ENCODE data around the gene HCRT. TPM values are rescaled to one million over a fixed set of nuclear protein-coding genes. Genes with fewer than 3 reads are reported as not detected.

Gene HCRT
- total and polyA plus RNA-seq, 2 of the 4 experiments (the other 2 are of a cell fraction), result not detected

- Histone ChIP-seq H2BK120ac (ENCODE audit: low read depth, low read length) (no peak overlapping the region), H3K18ac (ENCODE audit: low read depth, low read length) (no peak overlapping the region), H3K79me1 (ENCODE audit: low read depth in 1 of 2, low read length in 2 of 2) (peaks cover 0 to 10% of the 10 kb centered on the region in 2 experiments; a peak in 2 of 4 replicates), H4K8ac (ENCODE audit: low read depth in 2 of 2, low read length in 2 of 2) (no peak overlapping the region), H3K27me3 (ENCODE audit: control insufficient read depth, insufficient read depth, low read length) (no peaks in the 10 kb centered on the region), H3K36me3 (ENCODE audit: control insufficient read depth, insufficient read depth, low read length) (peaks cover 48% of the 10 kb centered on the region), H3K9me1 (ENCODE audit: insufficient read depth, low read length) (peaks cover 5% of the 10 kb centered on the region; the same call in 1 of the 2 replicates), H2BK20ac (ENCODE audit: low read depth, low read length) (no peak overlapping the region), H3K9me3 (ENCODE audit: control insufficient read depth, insufficient read depth, low read length) (no peaks in the 10 kb centered on the region), H2BK15ac (ENCODE audit: low read depth, low read length) (no peak overlapping the region), H3K4ac (ENCODE audit: low read depth, low read length) (no peak overlapping the region), H2BK5ac (ENCODE audit: low read depth, low read length, poor library complexity, severe bottlenecking) (no peak overlapping the region), H3K27ac (ENCODE audit: insufficient read depth, low read length) (no peak overlapping the region), H4K20me1 (ENCODE audit: insufficient read depth, low read length) (peaks cover 3% of the 10 kb centered on the region; the same call in 1 of the 2 replicates), H4K91ac (ENCODE audit: insufficient read depth, low read depth, low read length) (no peak overlapping the region), H2AFZ (replicated peaks; ENCODE audit: low read length, poor library complexity) (no peak overlapping the region), H3K23ac (ENCODE audit: low read depth, low read length) (no peak overlapping the region), H3K56ac (ENCODE audit: extremely low read depth, insufficient read depth, low read length) (no peak overlapping the region), H3K4me2 (ENCODE audit: low read depth, low read length) (no peak overlapping the region), H3K4me1 (ENCODE audit: control insufficient read depth, insufficient read depth, low read length) (0 out of 2 replicates have a peak, but pooled peaks cover 1% of the 10 kb centered on the region), H3K14ac (replicated peaks; ENCODE audit: low read depth, low read length) (no peak overlapping the region), H3K4me3 (ENCODE audit: insufficient read depth, low read depth, low read length) (no peak overlapping the region), H4K5ac (ENCODE audit: low read depth, low read length) (no peak overlapping the region), H2AK5ac (ENCODE audit: low read depth, low read length) (no peak overlapping the region), H2AK9ac (replicated peaks; ENCODE audit: low read depth, low read length, poor library complexity) (no peak overlapping the region), H3K9ac (ENCODE audit: low read depth, low read length) (no peak overlapping the region)
- no TSS peak for BruUV-seq (replicated peaks)
- ATAC-seq (ENCODE audit: low read depth) (no peak), DNase-seq (no peak)
- ChIA-PET CTCF (no interaction called here), POLR2A (ENCODE audit: unreplicated experiment) (no interaction called here)
- no peak for TF ChIP-seq RFX5 (IDR thresholded peaks at IDR 0.05; ENCODE audit: low read depth, low read length)
- TF ChIP-seq CHD1 (IDR thresholded peaks at IDR 0.05; ENCODE audit: low read depth, low read length), result no peak
- no peak for TF ChIP-seq MAZ (IDR thresholded peaks at IDR 0.05; ENCODE audit: borderline replicate concordance, low read depth, low read length)
- TF ChIP-seq POLR2A (IDR thresholded peaks at IDR 0.05; ENCODE audit: low read depth, low read length), result no peak
- WGBS, 2 experiments (ENCODE audit: extremely low coverage in 2 of 2, insufficient read length in 1 of 2), result 100% methylated on average over 3 of the region's 6 CpGs; no CpG with 5 or more reads in 1 of the 2 experiments
- intact Hi-C loops (cut with micrococcal nuclease), result no loop called here
- in situ Hi-C loops (cut with MboI; ENCODE audit: low sequenced_read_pairs), result no loop called here
- dilution Hi-C loops (cut with HindIII; ENCODE audit: low sequenced_read_pairs, unreplicated experiment), result no loop called here
Observed at GRCh38 chr17:42202159-42202558, 16.9 kb upstream of the HCRT start.

Measured in IMR-90 (cell line).